ENCODE data around the gene CNTFR.

CNTFR gene

DNA sequence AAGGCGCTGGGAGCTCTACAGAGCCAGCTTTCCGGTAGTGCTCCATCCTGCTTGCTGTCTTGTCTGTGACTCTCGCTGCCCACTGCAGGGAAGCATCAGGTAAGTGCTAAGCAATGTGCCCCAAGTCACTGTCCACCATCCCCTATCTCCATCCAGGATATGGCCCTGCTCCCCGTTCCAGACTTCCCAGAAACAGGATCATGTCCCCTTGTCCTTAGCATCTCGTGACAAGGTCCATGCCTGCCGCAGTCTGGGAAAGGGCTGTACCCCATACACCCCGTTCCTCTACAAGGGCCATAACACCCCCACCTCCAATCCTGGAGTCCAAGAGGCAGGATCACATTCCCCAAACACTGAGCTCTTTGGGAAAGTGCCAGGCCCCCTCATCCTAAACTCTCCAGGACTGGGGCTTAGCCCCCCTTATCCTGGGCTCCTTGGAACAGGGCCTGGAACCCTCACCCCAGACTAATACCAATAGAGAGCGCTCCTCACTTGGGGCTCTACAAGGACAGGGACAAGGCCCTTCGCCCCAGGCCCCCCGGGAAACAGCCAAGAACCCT, 21.8 kb upstream of the CNTFR start:
- Histone ChIP-seq H3K4me2 (peak overlapping the region; percentile 92 to 99 (median 97)), H3K36me3 (peaks cover 0 to 18% (median 7%) of the 10 kb centered on the region in 11 experiments; a peak in 12 of 22 replicates), H3K9ac (peak overlapping the region; percentile 89 to 96 (median 94)), H4K20me1 (no peaks in the 10 kb centered on the region), H3K4me1 (peaks cover 19 to 29% (median 26%) of the 10 kb centered on the region in 10 experiments), H3K9me3 (replicated peaks in 1 of 11) (0 out of 22 replicates have a peak, but pooled peaks cover 0 to 5% (median 0%) of the 10 kb centered on the region in 11 experiments), H3K27ac (peak overlapping the region; percentile 87 to 97 (median 94)), H3K27me3 (no peaks in the 10 kb centered on the region), H3K4me3 (peak overlapping the region; percentile 71 to 88 (median 80))
- no peak for TF ChIP-seq Cebpa-rat (IDR thresholded peaks at IDR 0.05)

GRCh38 chr9:34610434-34611206, 21.1 kb upstream of the CNTFR start:
- Histone ChIP-seq H3K27ac (peak overlapping the region in 5 of 11 experiments; percentile 93 to 97 (median 96); a peak in 7 of 22 replicates), H3K9ac (peak overlapping the region in 9 of 11 experiments; percentile 89 to 96 (median 94); a peak in 14 of 22 replicates), H3K4me1 (peaks cover 19 to 29% (median 26%) of the 10 kb centered on the region in 10 experiments), H3K27me3 (no peaks in the 10 kb centered on the region), H3K4me2 (peak overlapping the region; percentile 92 to 99 (median 97)), H3K9me3 (replicated peaks in 1 of 11) (0 out of 22 replicates have a peak, but pooled peaks cover 0 to 5% (median 0%) of the 10 kb centered on the region in 11 experiments), H3K36me3 (peaks cover 0 to 13% (median 5%) of the 10 kb centered on the region in 11 experiments; a peak in 7 of 22 replicates), H3K4me3 (peak overlapping the region; percentile 71 to 88 (median 80)), H4K20me1 (no peaks in the 10 kb centered on the region)
- TF ChIP-seq Cebpa-rat (IDR thresholded peaks at IDR 0.05), result no peak

- no peak overlapping the region for H3K4me3 ChIP-seq
- H3K4me1 ChIP-seq, result peaks cover 14 to 19% (median 17%) of the 10 kb centered on the region in 10 experiments
- no peak for TF ChIP-seq Cebpa-rat (IDR thresholded peaks at IDR 0.05)
- H3K9me3 ChIP-seq (replicated peaks in 1 of 11), result 0 out of 22 replicates have a peak, but pooled peaks cover 0 to 5% (median 0%) of the 10 kb centered on the region in 11 experiments
- H3K4me2 ChIP-seq, result no peak overlapping the region
- H3K9ac ChIP-seq, result no peak overlapping the region; a peak in 1 of 22 replicates
- H3K27me3 ChIP-seq, result no peaks in the 10 kb centered on the region
- H3K27ac ChIP-seq, result no peak overlapping the region
- H4K20me1 ChIP-seq, result peaks cover 0 to 7% (median 0%) of the 10 kb centered on the region in 11 experiments; a peak in 2 of 22 replicates
- peaks cover 0 to 10% (median 5%) of the 10 kb centered on the region in 11 experiments; a peak in 4 of 22 replicates for H3K36me3 ChIP-seq
These were observed 17.8 kb upstream of the CNTFR start for GRCh38 chr9:34607331-34607730.

GRCh38 chr9:34606905-34607304, 17.4 kb upstream of the CNTFR start:
- H3K36me3 ChIP-seq, result peaks cover 0 to 10% (median 5%) of the 10 kb centered on the region in 11 experiments; a peak in 4 of 22 replicates
- H3K4me3 ChIP-seq, result no peak overlapping the region
- 0 out of 22 replicates have a peak, but pooled peaks cover 0 to 5% (median 0%) of the 10 kb centered on the region in 11 experiments for H3K9me3 ChIP-seq (replicated peaks in 1 of 11)
- no peak overlapping the region for H3K27ac ChIP-seq
- peaks cover 0 to 8% (median 0%) of the 10 kb centered on the region in 11 experiments; a peak in 2 of 22 replicates for H4K20me1 ChIP-seq
- H3K27me3 ChIP-seq, result no peaks in the 10 kb centered on the region
- TF ChIP-seq Cebpa-rat (IDR thresholded peaks at IDR 0.05), result no peak
- peaks cover 13 to 17% (median 15%) of the 10 kb centered on the region in 10 experiments for H3K4me1 ChIP-seq
- H3K4me2 ChIP-seq, result no peak overlapping the region
- H3K9ac ChIP-seq, result no peak overlapping the region

DNA sequence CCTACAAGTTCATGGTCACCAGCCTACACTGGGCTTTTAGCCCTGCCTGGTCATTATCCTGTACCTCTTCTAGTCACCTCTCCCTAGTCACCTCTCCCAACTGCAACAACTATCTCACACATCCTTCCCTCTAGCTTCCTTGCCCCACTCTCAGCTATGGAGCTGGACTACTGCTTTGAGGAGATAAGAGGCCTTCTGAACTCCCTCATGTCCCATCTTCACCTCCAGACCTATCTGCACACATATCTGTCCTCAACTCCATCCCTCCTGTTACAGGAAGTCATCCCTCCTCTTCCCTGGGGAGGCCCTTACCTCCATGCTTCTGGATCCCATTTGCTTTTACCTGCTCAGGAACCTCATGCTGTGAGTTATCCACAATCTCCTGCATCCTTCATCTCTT, 16.7 kb upstream of the CNTFR start:
- Histone ChIP-seq H3K9me3 (replicated peaks in 1 of 11) (0 out of 22 replicates have a peak, but pooled peaks cover 0 to 5% (median 0%) of the 10 kb centered on the region in 11 experiments), H3K4me2 (no peak overlapping the region), H3K4me1 (peaks cover 11 to 13% (median 11%) of the 10 kb centered on the region in 10 experiments), H3K36me3 (peaks cover 0 to 10% (median 5%) of the 10 kb centered on the region in 11 experiments; a peak in 4 of 22 replicates), H4K20me1 (peaks cover 0 to 8% (median 0%) of the 10 kb centered on the region in 11 experiments; a peak in 2 of 22 replicates), H3K27ac (no peak overlapping the region), H3K9ac (no peak overlapping the region), H3K27me3 (no peaks in the 10 kb centered on the region), H3K4me3 (no peak overlapping the region)
- TF ChIP-seq Cebpa-rat (IDR thresholded peaks at IDR 0.05), result no peak

- TF ChIP-seq Cebpa-rat (IDR thresholded peaks at IDR 0.05), result no peak
- Histone ChIP-seq H3K9me3 (replicated peaks in 1 of 11) (no peaks in the 10 kb centered on the region), H3K36me3 (no peaks in the 10 kb centered on the region), H3K27ac (no peak overlapping the region), H3K27me3 (no peaks in the 10 kb centered on the region), H3K4me1 (no peaks in the 10 kb centered on the region), H4K20me1 (peaks cover 0 to 8% (median 0%) of the 10 kb centered on the region in 11 experiments; a peak in 3 of 22 replicates), H3K4me2 (no peak overlapping the region), H3K4me3 (no peak overlapping the region), H3K9ac (no peak overlapping the region)
These were observed 14.2 kb upstream of the CNTFR start for GRCh38 chr9:34603610-34604231.

GRCh38 chr9:34601937-34602573, 12.5 kb upstream of the CNTFR start:
- Histone ChIP-seq H3K27me3 (no peaks in the 10 kb centered on the region), H3K9me3 (replicated peaks in 1 of 11) (no peaks in the 10 kb centered on the region), H3K9ac (peak overlapping the region in 2 of 11 experiments; percentile 10; a peak in 2 of 22 replicates), H3K27ac (no peak overlapping the region), H3K4me2 (no peak overlapping the region), H3K36me3 (no peaks in the 10 kb centered on the region), H3K4me1 (no peaks in the 10 kb centered on the region), H3K4me3 (no peak overlapping the region), H4K20me1 (peaks cover 0 to 8% (median 0%) of the 10 kb centered on the region in 11 experiments; a peak in 3 of 22 replicates)
- TF ChIP-seq Cebpa-rat (IDR thresholded peaks at IDR 0.05), result no peak

- TF ChIP-seq Cebpa-rat (IDR thresholded peaks at IDR 0.05), result no peak
- H3K36me3 ChIP-seq, result no peaks in the 10 kb centered on the region
These were observed 11.4 kb upstream of the CNTFR start for GRCh38 chr9:34600908-34601307.

More at GRCh38 chr9:34600908-34601307, 11.4 kb upstream of the CNTFR start:
- H3K9me3 ChIP-seq (replicated peaks in 1 of 11), result no peaks in the 10 kb centered on the region
- no peak overlapping the region for H3K4me3 ChIP-seq
- peaks cover 0 to 8% (median 0%) of the 10 kb centered on the region in 11 experiments; a peak in 3 of 22 replicates for H4K20me1 ChIP-seq
- H3K4me2 ChIP-seq, result no peak overlapping the region
- no peak overlapping the region for H3K27ac ChIP-seq
- H3K9ac ChIP-seq, result no peak overlapping the region
- no peaks in the 10 kb centered on the region for H3K4me1 ChIP-seq
- H3K27me3 ChIP-seq, result no peaks in the 10 kb centered on the region; a peak in 1 of 22 replicates

Data from BLaER1 treated with 17β-estradiol and CSF1 and Interleukin-3, amounts not matched to agents 10 nM and 100 nM (cell line).